Measurements from ENCODE around the gene EPS8L1.
"Not testable (repeated sequence)": the region's sequence is repeated elsewhere in the genome, so short reads cannot be mapped to it uniquely, and the experiment has no call there.

The EPS8L1 gene

DNA sequence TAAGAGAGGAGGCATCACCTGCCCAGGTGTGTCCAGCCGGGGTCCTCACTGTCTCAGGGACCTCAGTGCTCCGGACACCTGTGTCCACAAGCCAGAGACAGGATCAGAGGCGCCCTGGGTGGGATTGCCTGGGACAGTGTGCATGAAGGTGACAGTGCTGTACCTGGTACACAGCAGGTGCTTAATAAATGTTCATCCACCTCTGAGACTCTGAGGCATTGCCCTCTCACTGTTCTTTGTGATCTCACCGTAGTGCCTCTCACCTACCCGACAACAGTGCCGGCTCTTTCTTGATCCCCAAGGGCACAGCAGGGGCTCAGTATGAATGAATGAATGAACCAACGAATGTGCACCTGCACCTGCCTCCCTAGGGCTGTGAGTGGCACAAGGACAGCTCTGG, 21.9 kb upstream of the EPS8L1 start:
- no peak for DNase-seq (ENCODE audit: low read depth)
- no peak for TF ChIP-seq CTCF (IDR thresholded peaks at IDR 0.05; ENCODE audit: insufficient read depth, low read depth, low read length, missing control alignments)
- no peak overlapping the region for H3K4me3 ChIP-seq (ENCODE audit: low read depth, low read length)

DNA sequence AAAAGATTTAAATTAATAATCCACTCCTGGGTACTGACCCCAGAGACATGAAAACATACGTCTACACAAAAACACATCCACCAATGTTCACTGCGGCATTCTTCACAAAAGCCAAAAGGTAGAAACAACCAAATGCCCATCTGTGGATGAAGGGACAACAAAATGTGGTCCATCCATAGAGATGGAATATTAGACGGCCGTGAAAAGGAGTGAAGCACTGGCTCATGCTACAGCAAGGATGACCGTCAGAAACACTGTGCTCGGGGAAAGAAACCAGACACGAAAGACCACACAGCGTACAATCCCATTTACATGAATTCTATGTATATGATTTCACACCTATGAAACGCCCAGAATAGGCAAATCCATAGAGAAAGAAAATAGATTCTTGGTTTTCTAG, 18.8 kb upstream of the EPS8L1 start:
- no peak overlapping the region for H3K4me3 ChIP-seq (ENCODE audit: low read depth, low read length)
- no peak for DNase-seq (ENCODE audit: low read depth)
- no peak for TF ChIP-seq CTCF (IDR thresholded peaks at IDR 0.05; ENCODE audit: insufficient read depth, low read depth, low read length, missing control alignments)

- H3K4me3 ChIP-seq (ENCODE audit: low read depth, low read length), result no peak overlapping the region
- no peak for TF ChIP-seq CTCF (IDR thresholded peaks at IDR 0.05; ENCODE audit: insufficient read depth, low read depth, low read length, missing control alignments)
Measured at GRCh38 chr19:55058781-55059610, 16.7 kb upstream of the EPS8L1 start.

GRCh38 chr19:55060287-55060686, 15.4 kb upstream of the EPS8L1 start:
- not testable (repeated sequence) for DNase-seq (ENCODE audit: low read depth); H3K4me3 ChIP-seq (ENCODE audit: low read depth, low read length)

More at GRCh38 chr19:55058781-55059610, 16.7 kb upstream of the EPS8L1 start:
- peak; percentile 23 for DNase-seq (ENCODE audit: low read depth)

- H3K4me3 ChIP-seq (ENCODE audit: low read depth, low read length), result peak within 1 kb of the TSS; percentile 80
- no peak for TF ChIP-seq CTCF (IDR thresholded peaks at IDR 0.05; ENCODE audit: insufficient read depth, low read depth, low read length, missing control alignments)
- peak; percentile 98 for DNase-seq (ENCODE audit: low read depth)
Measured at GRCh38 chr19:55062735-55063491, 12.8 kb upstream of the EPS8L1 start, which contains the start of gene RDH13. RDH13 (minus strand) TSS chr19:55063148; CDS start chr19:55063032, 116 bp downstream.

DNA sequence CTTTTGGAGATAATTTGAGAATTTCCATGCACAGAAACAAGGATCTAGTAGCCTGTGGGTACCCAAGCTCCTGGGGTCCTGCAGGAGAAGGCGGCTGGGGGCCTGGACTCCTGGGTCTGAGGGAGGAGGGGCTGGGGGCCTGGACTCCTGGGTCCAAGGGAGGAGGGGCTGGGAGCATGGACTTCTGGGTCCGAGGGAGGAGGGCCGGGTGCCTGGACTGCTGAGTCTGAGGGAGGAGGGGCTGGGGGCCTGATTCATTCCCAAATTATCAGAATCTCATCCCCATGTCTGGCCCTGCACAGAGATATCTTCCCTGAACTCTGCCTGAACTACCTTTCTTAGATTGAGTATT, 12.2 kb upstream of the EPS8L1 start:
- no peak for TF ChIP-seq CTCF (IDR thresholded peaks at IDR 0.05; ENCODE audit: insufficient read depth, low read depth, low read length, missing control alignments)
- no peak for DNase-seq (ENCODE audit: low read depth)
- H3K4me3 ChIP-seq (ENCODE audit: low read depth, low read length), result peak overlapping the region; percentile 43

DNA sequence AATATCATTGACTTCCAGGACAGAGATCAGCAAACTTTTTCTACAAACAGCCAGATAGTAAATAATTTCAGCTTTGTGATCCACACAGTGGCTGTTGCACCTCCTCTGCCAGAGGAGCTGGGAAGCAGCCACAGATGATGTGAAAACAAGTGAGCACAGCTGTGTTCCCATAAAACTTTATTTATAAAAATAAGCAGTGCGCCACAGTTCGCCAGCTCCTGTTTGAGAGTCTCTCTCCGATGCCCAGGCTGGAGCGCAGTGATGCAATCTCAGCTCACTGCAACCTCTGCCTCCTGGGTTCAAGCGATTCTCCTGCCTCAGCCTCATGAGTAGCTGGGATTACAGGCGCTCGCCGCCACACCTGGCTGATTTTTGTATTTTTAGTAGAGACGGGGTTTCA, 10.2 kb upstream of the EPS8L1 start:
- DNase-seq (ENCODE audit: low read depth); H3K4me3 ChIP-seq (ENCODE audit: low read depth, low read length): not testable (repeated sequence)

All from GM12865 (cell line).